ENCODE results near the gene FAM13A.

DNA sequence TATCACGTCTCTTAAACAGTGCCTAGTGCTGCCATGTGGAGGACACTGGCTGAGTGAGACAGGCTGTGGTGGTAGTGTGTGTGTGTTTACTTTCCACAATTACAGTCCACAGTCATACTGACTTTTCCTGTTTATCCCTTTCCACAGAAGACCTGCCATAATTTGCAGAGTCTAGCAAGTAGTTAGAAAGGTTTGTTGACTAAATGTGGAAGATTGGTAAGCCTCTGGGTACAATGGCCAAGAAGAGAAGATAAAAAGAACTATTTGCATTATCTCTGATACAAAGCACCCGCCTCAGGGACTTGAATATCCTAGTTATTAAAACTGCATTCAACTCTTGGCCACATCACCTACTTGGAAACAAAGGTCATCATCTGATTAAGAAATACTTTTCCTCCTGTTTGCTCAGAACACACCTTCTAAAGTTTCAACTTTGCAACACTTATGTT is 89.1 kb downstream of the FAM13A start:
- no peak for TF ChIP-seq CTCF (IDR thresholded peaks at IDR 0.05)
- TF ChIP-seq EZH2 (IDR thresholded peaks at IDR 0.05; ENCODE audit: borderline replicate concordance, insufficient read depth, low read depth, low read length, poor library complexity, severe bottlenecking), result no peak
